CD8-positive, alpha-beta memory T cell (primary cell): ENCODE measurements around the gene RIMS3. TPM values are rescaled to one million over a fixed set of nuclear protein-coding genes. Genes with fewer than 3 reads are reported as not detected.

Experiments used
- CTCF ChIA-PET: fragments of 350-600 bp; sonication (Branson Sonifier 250); formaldehyde crosslinking; loops from one replicate; lab custom pipeline; 2021; ENCODE audit warnings: antibody characterized with exemption; lab: Charles Lee
- POLR2A ChIA-PET: fragments of 350-600 bp; sonication (Branson Sonifier 250); formaldehyde crosslinking; loops from one replicate; lab custom pipeline; 2021; ENCODE audit warnings: antibody characterized with exemption; lab: Charles Lee
- DNase-seq, 5 donors: peaks; one replicate each; pipeline versions ENCODE4 v3.0.0 to v3.0.0-alpha.2; 2020 to 2022; ENCODE audit warnings: mixed read lengths in 1 of 5
- H3K27ac ChIP-seq: one replicate; pipeline ENCODE4 v1.7.0; 2013; ENCODE audit warnings: low read depth, mild to moderate bottlenecking, low read length, moderate library complexity
- H3K27me3 ChIP-seq: 2 replicates; pipeline ENCODE4 v1.7.0; 2013; ENCODE audit warnings: low read length, mild to moderate bottlenecking; ENCODE audit not compliant: insufficient read depth, poor library complexity, severe bottlenecking
- H3K36me3 ChIP-seq: 2 replicates; pipeline ENCODE4 v1.7.0; 2013; ENCODE audit warnings: mild to moderate bottlenecking, low read length, moderate library complexity; ENCODE audit not compliant: insufficient read depth
- H3K4me1 ChIP-seq: 2 replicates; pipeline ENCODE4 v1.7.0; 2013; ENCODE audit warnings: mild to moderate bottlenecking, low read length, moderate library complexity; ENCODE audit not compliant: insufficient read depth
- H3K4me3 ChIP-seq: 2 replicates; pipeline ENCODE4 v1.7.0; 2013; ENCODE audit warnings: mild to moderate bottlenecking, low read length
- H3K9me3 ChIP-seq: 2 replicates; pipeline ENCODE4 v1.7.0; 2013; ENCODE audit warnings: mild to moderate bottlenecking, low read length
- H3K27ac Mint-ChIP-seq, 8 donors: one replicate each; pipeline ENCODE4 v1.8.0; 2020 to 2021; ENCODE audit warnings: mixed read lengths in 8 of 8, mild to moderate bottlenecking in 6 of 8, inconsistent platforms in 3 of 8, moderate library complexity in 3 of 8
- H3K27me3 Mint-ChIP-seq, 2 donors: one replicate each; pipeline ENCODE4 v1.8.0; 2020 to 2021; ENCODE audit warnings: mixed read lengths in 2 of 2, mild to moderate bottlenecking in 1 of 2, moderate library complexity in 1 of 2
- H3K36me3 Mint-ChIP-seq, 3 donors: one replicate each; pipeline ENCODE4 v1.8.0; 2020 to 2021; ENCODE audit warnings: mixed read lengths in 3 of 3, inconsistent platforms in 1 of 3, mild to moderate bottlenecking in 1 of 3
- H3K4me1 Mint-ChIP-seq, 3 donors: one replicate each; pipeline ENCODE4 v1.8.0; 2020 to 2021; ENCODE audit warnings: mixed read lengths in 3 of 3, inconsistent platforms in 1 of 3, mild to moderate bottlenecking in 1 of 3
- H3K4me3 Mint-ChIP-seq, 7 donors: one replicate each; pipeline ENCODE4 v1.8.0; 2020 to 2021; ENCODE audit warnings: mixed read lengths in 7 of 7, mild to moderate bottlenecking in 6 of 7, moderate library complexity in 4 of 7, inconsistent platforms in 2 of 7
- H3K9me3 Mint-ChIP-seq, 5 donors: one replicate each; pipeline ENCODE4 v1.8.0; 2020 to 2022; ENCODE audit warnings: mixed read lengths in 5 of 5, mild to moderate bottlenecking in 3 of 5, moderate library complexity in 2 of 5, inconsistent platforms in 1 of 5
- polyA plus RNA-seq: library from polyadenylated mRNA; unstranded; fragments of 300-500 nt; fragmentation: Illumina TruSeq; gene quantifications from one replicate; pipeline ENCODE4 v1.2.3, GENCODE V29; 2021
- total RNA-seq, 2 experiments: library from RNA; stranded (reverse); gene quantifications; one replicate each; pipeline ENCODE4 v1.2.3, GENCODE V29; 2021

The RIMS3 gene
- total and polyA plus RNA-seq, 3 experiments from 2014 or later: 1.4 to 5.4 (median 1.7) TPM

DNA sequence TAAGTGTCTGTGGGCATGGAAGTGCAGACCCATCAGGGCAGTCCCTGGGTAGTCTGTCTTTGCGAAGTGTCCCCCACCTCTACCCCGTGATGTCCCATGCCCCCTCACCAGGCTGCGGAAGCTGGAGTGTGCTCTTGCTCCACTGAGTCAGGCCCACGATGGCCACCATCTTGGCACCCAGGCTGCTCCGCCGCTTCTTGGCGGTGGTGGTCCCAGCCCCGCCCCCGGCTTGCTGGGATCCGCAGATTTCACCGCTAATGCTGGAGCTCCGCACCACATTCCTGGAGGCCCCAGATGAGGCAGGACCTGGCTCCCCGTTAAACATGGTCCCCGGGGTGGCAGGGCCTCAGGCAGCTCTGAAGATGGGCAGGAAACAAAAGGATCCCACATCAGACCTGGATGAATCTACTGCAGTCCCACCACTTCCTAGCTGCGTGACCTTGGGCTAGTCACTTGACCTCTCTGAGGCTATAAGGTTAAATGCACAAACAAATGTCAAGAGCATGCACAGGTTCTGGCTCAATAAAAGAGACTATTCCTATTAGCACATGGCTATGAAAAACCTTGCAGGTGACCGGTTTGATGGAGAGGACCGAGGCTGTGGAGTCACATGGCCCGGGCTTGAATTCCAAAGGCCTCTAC is 23.8 kb downstream of the RIMS3 start:
- CTCF ChIA-PET: no interaction called here
- Mint-ChIP-seq H3K36me3 (peaks cover 0 to 3% (median 0%) of the 10 kb centered on the region in 3 donors), H3K9me3 (no peaks in the 10 kb centered on the region), H3K27me3 (peaks cover 0 to 1% of the 10 kb centered on the region in 2 donors), H3K4me1 (peaks cover 0 to 10% (median 2%) of the 10 kb centered on the region in 3 donors), H3K27ac (no peak overlapping the region), H3K4me3 (no peak overlapping the region)
- H3K4me3 ChIP-seq: no peak overlapping the region
- H3K4me1 ChIP-seq: no peaks in the 10 kb centered on the region
- no peak overlapping the region for H3K27ac ChIP-seq
- POLR2A ChIA-PET: no interaction called here
- no peaks in the 10 kb centered on the region for H3K27me3 ChIP-seq
- no peaks in the 10 kb centered on the region for H3K36me3 ChIP-seq
- no peak for DNase-seq
- H3K9me3 ChIP-seq: no peaks in the 10 kb centered on the region

DNA sequence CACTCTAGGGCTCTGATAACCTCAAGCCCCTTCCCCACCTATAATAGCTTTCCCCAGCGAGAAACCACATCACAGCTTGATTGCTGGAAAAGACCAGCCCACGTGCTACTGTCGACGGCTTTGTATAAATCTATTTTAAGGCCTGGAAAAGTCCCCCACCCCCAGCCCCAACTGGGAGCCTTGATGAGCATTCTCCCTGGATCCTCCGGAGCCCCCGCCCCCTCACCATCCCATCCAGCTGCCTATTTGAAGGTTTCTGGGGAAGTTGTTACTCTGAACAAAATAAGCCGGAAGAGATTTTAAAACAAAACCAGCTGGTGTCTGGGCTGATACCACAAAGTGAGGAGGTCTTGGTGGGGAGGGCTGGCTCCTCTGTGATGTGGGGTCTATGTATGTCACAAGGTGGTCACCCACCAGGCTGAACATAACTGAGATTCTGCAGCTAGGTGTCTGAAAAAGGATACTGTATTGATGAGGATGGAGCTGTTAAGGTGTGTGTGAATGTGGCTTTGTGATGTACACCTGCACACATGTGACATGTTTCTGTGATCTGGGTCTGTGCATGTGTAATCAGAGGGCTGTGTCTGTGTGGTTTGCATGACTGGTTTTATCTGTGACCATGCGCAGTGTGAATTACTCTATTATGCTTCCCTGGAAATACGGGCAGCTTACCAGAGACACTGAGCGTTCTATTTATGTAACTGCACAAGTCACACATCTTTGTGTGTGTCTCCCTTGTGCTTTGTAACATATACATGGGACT is 25.0 kb downstream of the RIMS3 start:
- H3K27ac ChIP-seq: no peak overlapping the region
- H3K27me3 ChIP-seq: no peaks in the 10 kb centered on the region
- POLR2A ChIA-PET: interaction anchor here (0.6 kb wide), 1 partner anchor 978 kb away, joined by 4 read pairs; no protein-coding TSS in a partner anchor
- peak overlapping the region in 1 of 8 donors; percentile 53 for H3K27ac Mint-ChIP-seq
- peaks cover 0 to 3% (median under 1%) of the 10 kb centered on the region in 3 donors for H3K36me3 Mint-ChIP-seq
- H3K9me3 Mint-ChIP-seq: no peaks in the 10 kb centered on the region
- H3K4me3 ChIP-seq: no peak overlapping the region
- no peaks in the 10 kb centered on the region for H3K9me3 ChIP-seq
- peak in 2 of 5 donors; percentile 25 to 78 for DNase-seq
- CTCF ChIA-PET: interaction anchor here (1.3 kb wide), 1 partner anchor 15 kb away, joined by 3 read pairs; no protein-coding TSS in a partner anchor
- no peak overlapping the region for H3K4me3 Mint-ChIP-seq
- H3K36me3 ChIP-seq: no peaks in the 10 kb centered on the region
- H3K4me1 Mint-ChIP-seq: peaks cover under 1 to 11% (median 5%) of the 10 kb centered on the region in 3 donors
- no peaks in the 10 kb centered on the region for H3K4me1 ChIP-seq
- peaks cover 0 to 1% of the 10 kb centered on the region in 2 donors for H3K27me3 Mint-ChIP-seq

DNA sequence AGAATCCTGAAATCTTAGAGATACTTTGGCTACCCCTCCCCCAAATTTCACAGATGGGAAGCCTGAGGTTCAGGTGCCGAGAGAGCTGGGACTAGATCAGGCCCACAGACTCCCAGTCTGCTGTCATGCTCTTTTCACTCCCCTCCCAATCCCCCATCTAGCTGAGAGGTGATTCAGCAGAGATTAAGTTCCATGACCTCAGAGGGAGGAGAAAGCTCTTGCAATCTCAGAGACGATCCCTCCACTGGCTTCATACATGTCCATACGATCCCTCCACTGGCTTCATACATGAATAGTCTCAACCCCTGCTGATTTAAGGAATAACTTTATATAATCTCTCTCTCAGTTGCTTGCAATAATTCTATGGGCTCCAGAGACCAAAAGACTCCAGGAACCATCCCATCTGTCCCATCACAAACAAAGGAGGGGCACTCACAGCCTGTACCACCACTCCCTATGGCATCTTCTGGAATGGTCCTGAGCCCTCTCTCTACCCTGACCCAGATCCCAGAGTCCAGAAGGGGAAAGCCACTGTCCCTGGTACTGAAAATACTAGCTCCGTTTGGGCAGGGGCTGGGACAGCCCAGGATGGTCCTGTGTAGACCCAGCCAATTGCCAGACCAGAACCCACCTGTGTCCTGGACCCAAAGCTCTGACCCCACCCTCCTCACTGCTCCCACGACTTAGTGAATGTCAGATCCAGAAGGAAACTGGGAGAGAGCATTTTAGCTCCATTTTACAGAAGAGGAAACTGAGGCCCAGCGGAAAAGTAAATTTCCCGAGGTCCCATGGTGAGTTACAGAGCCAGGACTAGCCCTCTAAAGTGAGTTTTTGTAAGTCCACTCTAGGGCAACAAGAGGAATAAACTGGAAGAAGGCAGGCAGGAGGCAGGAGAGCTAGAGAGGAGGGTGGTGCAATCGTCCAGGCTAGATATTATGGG is 27.1 kb downstream of the RIMS3 start:
- H3K9me3 ChIP-seq: no peaks in the 10 kb centered on the region
- no peaks in the 10 kb centered on the region for H3K4me1 ChIP-seq
- DNase-seq: no peak
- H3K27me3 ChIP-seq: no peaks in the 10 kb centered on the region
- peaks cover 0 to 1% of the 10 kb centered on the region in 2 donors for H3K27me3 Mint-ChIP-seq
- POLR2A ChIA-PET: no interaction called here
- H3K27ac Mint-ChIP-seq: peak overlapping the region in 3 of 8 donors; percentile 14 to 71 (median 70)
- H3K4me3 ChIP-seq: no peak overlapping the region
- peaks cover 0 to 3% (median 3%) of the 10 kb centered on the region in 3 donors for H3K36me3 Mint-ChIP-seq
- no peaks in the 10 kb centered on the region for H3K9me3 Mint-ChIP-seq
- H3K4me3 Mint-ChIP-seq: no peak overlapping the region
- H3K4me1 Mint-ChIP-seq: peaks cover 7 to 23% (median 13%) of the 10 kb centered on the region in 3 donors
- H3K27ac ChIP-seq: no peak overlapping the region
- no peaks in the 10 kb centered on the region for H3K36me3 ChIP-seq
- CTCF ChIA-PET: no interaction called here

DNA sequence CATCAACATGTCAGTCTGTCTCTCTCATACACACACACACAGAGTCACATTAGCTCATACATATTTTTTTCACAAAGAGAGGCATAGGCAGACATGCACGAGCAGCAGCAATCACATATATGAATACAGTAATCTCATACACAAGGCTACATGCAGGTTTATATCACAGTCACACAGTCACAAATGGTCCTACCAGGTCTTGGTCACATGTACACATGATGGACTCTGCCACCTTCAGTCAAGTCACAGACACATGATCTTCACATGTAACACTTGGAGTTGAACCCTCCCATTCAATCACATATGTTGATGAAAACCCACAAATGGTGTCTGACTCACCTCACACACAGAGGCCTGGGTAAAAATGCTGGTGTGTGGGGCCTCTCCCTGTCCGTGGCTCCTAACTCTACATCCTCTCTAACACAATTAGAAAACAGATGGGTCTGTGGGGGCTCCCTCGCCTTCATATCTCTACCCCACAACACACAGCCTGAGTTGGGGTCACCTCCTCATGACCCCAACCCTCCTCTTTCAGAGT is 27.9 kb downstream of the RIMS3 start:
- no peaks in the 10 kb centered on the region for H3K9me3 Mint-ChIP-seq
- ChIA-PET POLR2A (no interaction called here), CTCF (no interaction called here)
- H3K4me1 Mint-ChIP-seq: peaks cover 7 to 24% (median 13%) of the 10 kb centered on the region in 3 donors
- H3K4me1 ChIP-seq: no peaks in the 10 kb centered on the region
- no peaks in the 10 kb centered on the region for H3K9me3 ChIP-seq
- no peak overlapping the region for H3K27ac ChIP-seq
- H3K4me3 Mint-ChIP-seq: no peak overlapping the region
- DNase-seq: no peak
- peaks cover 0 to 3% (median 3%) of the 10 kb centered on the region in 3 donors for H3K36me3 Mint-ChIP-seq
- no peaks in the 10 kb centered on the region for H3K36me3 ChIP-seq
- H3K4me3 ChIP-seq: no peak overlapping the region
- no peaks in the 10 kb centered on the region for H3K27me3 ChIP-seq
- H3K27me3 Mint-ChIP-seq: no peaks in the 10 kb centered on the region
- peak overlapping the region in 2 of 8 donors; percentile 11 to 78 for H3K27ac Mint-ChIP-seq

DNA sequence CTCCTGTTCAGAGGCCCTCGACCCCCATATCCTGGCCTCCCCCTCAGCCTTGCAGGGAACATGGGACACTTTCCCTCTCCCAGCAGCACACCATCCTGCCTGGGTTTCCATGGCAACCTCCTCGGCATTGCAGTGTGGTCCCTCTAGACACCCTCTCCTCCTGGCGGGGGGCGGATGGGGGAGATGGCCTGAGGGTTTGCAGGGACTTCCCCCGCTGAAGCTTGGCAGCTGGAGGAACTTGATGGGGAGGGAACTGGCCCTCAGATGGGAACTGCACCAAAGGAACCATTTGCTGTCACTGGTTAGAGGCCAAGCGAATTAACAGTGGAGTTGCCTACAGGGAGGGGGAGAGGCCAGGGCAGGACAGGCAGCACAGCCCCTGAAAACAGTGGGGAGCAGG is 28.7 kb downstream of the RIMS3 start:
- ChIA-PET POLR2A (no interaction called here), CTCF (no interaction called here)
- H3K4me3 ChIP-seq: no peak overlapping the region
- H3K4me3 Mint-ChIP-seq: no peak overlapping the region
- H3K9me3 ChIP-seq: no peaks in the 10 kb centered on the region
- DNase-seq: no peak
- H3K27me3 Mint-ChIP-seq: no peaks in the 10 kb centered on the region
- no peak overlapping the region for H3K27ac ChIP-seq
- peak overlapping the region in 1 of 8 donors; percentile 40 for H3K27ac Mint-ChIP-seq
- peaks cover 0 to 3% (median 3%) of the 10 kb centered on the region in 3 donors for H3K36me3 Mint-ChIP-seq
- H3K36me3 ChIP-seq: no peaks in the 10 kb centered on the region
- H3K4me1 Mint-ChIP-seq: peaks cover 7 to 24% (median 13%) of the 10 kb centered on the region in 3 donors
- H3K4me1 ChIP-seq: no peaks in the 10 kb centered on the region
- no peaks in the 10 kb centered on the region for H3K27me3 ChIP-seq
- no peaks in the 10 kb centered on the region for H3K9me3 Mint-ChIP-seq

DNA sequence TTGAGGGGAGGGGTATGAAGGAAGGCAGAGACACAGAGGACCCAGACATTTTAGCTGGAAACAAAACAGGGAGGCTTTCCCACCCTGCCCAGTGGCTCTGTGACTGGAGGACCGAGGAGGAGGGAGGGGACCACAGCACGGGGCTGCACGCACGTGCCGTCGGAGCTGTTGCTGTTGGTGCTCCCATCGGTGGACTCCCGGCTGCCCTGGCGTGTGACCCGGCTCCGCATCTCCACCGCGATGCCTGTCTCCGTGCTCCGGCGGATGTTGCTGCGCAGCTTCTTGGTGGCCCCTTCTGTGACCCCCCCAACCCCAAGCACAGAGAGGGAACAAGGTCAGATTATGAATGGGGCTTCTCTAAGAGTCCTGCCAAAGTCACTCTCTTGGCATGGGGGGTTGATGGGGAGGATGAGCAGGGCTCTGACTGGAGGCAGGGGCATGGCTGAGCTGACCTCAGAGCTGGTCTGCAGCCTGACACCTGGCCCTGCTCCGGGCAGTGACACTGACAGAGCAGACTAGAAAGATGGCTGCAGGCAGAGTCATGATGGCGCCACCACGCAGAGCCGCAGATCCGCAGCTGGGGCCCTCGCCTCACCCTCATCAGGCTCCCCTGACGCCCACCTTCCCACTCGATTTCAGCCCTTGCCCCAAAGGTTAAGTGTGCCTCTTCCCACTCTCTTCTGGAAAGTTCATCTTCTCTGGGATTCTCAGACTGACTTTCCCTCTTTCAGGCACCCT is 29.6 kb downstream of the RIMS3 start:
- Mint-ChIP-seq H3K4me3 (no peak overlapping the region), H3K9me3 (no peaks in the 10 kb centered on the region), H3K27ac (peak overlapping the region in 4 of 8 donors; percentile 34 to 69 (median 56)), H3K36me3 (peaks cover 0 to 3% (median 3%) of the 10 kb centered on the region in 3 donors), H3K4me1 (peaks cover 7 to 24% (median 13%) of the 10 kb centered on the region in 3 donors), H3K27me3 (no peaks in the 10 kb centered on the region)
- Histone ChIP-seq H3K36me3 (no peaks in the 10 kb centered on the region), H3K9me3 (no peaks in the 10 kb centered on the region), H3K4me1 (no peaks in the 10 kb centered on the region), H3K27me3 (no peaks in the 10 kb centered on the region), H3K4me3 (no peak overlapping the region), H3K27ac (no peak overlapping the region)
- ChIA-PET POLR2A (no interaction called here), CTCF (interaction anchor here (2.1 kb wide), 1 partner anchor 34 kb away, joined by 4 read pairs; no protein-coding TSS in a partner anchor)
- DNase-seq: no peak
